Astrocyte (in vitro differentiated cells and primary cell): ENCODE data around the gene STK32B. TPM values are rescaled to one million over a fixed set of nuclear protein-coding genes. Genes with fewer than 3 reads are reported as not detected.

Source experiments
- DNase-seq: peaks from one replicate; pipeline ENCODE4 v3.0.0-alpha.2; 2010; ENCODE audit warnings: low read depth
- FAIRE-seq: peaks from 2 replicates; lab custom pipeline; 2011; peaks lifted over from hg19 to GRCh38; lab: Jason Lieb, UNC
- H2AFZ ChIP-seq: 2 replicates; pipeline ENCODE4 v1.6.0; 2012; ENCODE audit warnings: low read depth, low read length, inconsistent platforms
- H3K27ac ChIP-seq: 2 replicates; pipeline ENCODE4 v1.5.1; 2011; ENCODE audit warnings: low read depth, low read length, inconsistent platforms
- H3K27me3 ChIP-seq: 2 replicates; pipeline ENCODE4 v1.6.0; 2011; ENCODE audit warnings: low read length, inconsistent platforms; ENCODE audit not compliant: insufficient read depth
- H3K36me3 ChIP-seq: 2 replicates; pipeline ENCODE4 v1.5.1; 2011; ENCODE audit warnings: low read length, inconsistent platforms; ENCODE audit not compliant: insufficient read depth
- H3K4me1 ChIP-seq: 2 replicates; pipeline ENCODE4 v1.5.1; 2011; ENCODE audit warnings: low read length, inconsistent platforms; ENCODE audit not compliant: insufficient read depth
- H3K4me2 ChIP-seq: 2 replicates; pipeline ENCODE4 v1.6.0; 2012; ENCODE audit warnings: low read length, inconsistent platforms
- H3K4me3 ChIP-seq: 2 replicates; pipeline ENCODE4 v1.5.1; 2011; ENCODE audit warnings: low read depth, mild to moderate bottlenecking, low read length, inconsistent platforms; ENCODE audit not compliant: insufficient read depth
- H3K79me2 ChIP-seq: 2 replicates; pipeline ENCODE4 v1.6.0; 2012; ENCODE audit warnings: mild to moderate bottlenecking, low read length, inconsistent platforms; ENCODE audit not compliant: insufficient read depth
- H3K9ac ChIP-seq: 2 replicates; pipeline ENCODE4 v1.6.0; 2012; ENCODE audit warnings: mild to moderate bottlenecking, low read length, inconsistent platforms
- H3K9me3 ChIP-seq: 2 replicates; pipeline ENCODE4 v1.5.1; 2012; ENCODE audit warnings: low read depth, mild to moderate bottlenecking, low read length, inconsistent platforms; ENCODE audit not compliant: insufficient read depth
- H4K20me1 ChIP-seq: 2 replicates; pipeline ENCODE4 v1.6.0; 2012; ENCODE audit warnings: low read length, inconsistent platforms; ENCODE audit not compliant: insufficient read depth
- H3K27ac Mint-ChIP-seq: one replicate; pipeline ENCODE4 v1.8.0; 2021; ENCODE audit warnings: mild to moderate bottlenecking, mixed read lengths; ENCODE audit not compliant: unreplicated experiment
- H3K27me3 Mint-ChIP-seq: one replicate; pipeline ENCODE4 v1.8.0; 2021; ENCODE audit warnings: low read depth, mixed read lengths; ENCODE audit not compliant: unreplicated experiment
- H3K36me3 Mint-ChIP-seq: one replicate; pipeline ENCODE4 v1.8.0; 2021; ENCODE audit warnings: low read depth, mixed read lengths; ENCODE audit not compliant: unreplicated experiment
- H3K4me1 Mint-ChIP-seq: one replicate; pipeline ENCODE4 v1.8.0; 2021; ENCODE audit warnings: low read depth, mixed read lengths; ENCODE audit not compliant: unreplicated experiment
- H3K4me3 Mint-ChIP-seq: one replicate; pipeline ENCODE4 v1.8.0; 2021; ENCODE audit warnings: mild to moderate bottlenecking, moderate library complexity, mixed read lengths; ENCODE audit not compliant: unreplicated experiment
- H3K9me3 Mint-ChIP-seq: one replicate; pipeline ENCODE4 v1.8.0; 2021; ENCODE audit warnings: mild to moderate bottlenecking, mixed read lengths; ENCODE audit not compliant: unreplicated experiment
- EZH2 ChIP-seq: IDR thresholded peaks from 2 replicates; pipeline ENCODE4 v1.6.1; 2012; ENCODE audit warnings: mild to moderate bottlenecking, low read length, inconsistent platforms; ENCODE audit not compliant: insufficient read depth
- total RNA-seq: library from RNA; stranded (reverse); gene quantifications from 2 replicates; pipeline ENCODE4 v1.2.1, GENCODE V29; 2021
- TF ChIP-seq, protein P1 (sequence below): IDR thresholded peaks from 2 replicates; pipeline ENCODE4 v1.5.1; 2011; ENCODE audit warnings: low read depth, mild to moderate bottlenecking, inconsistent platforms, low read length, moderate library complexity; ENCODE audit not compliant: insufficient read depth

Gene STK32B
- total RNA-seq, 1 donor from 2014 or later: 2.9 TPM

DNA sequence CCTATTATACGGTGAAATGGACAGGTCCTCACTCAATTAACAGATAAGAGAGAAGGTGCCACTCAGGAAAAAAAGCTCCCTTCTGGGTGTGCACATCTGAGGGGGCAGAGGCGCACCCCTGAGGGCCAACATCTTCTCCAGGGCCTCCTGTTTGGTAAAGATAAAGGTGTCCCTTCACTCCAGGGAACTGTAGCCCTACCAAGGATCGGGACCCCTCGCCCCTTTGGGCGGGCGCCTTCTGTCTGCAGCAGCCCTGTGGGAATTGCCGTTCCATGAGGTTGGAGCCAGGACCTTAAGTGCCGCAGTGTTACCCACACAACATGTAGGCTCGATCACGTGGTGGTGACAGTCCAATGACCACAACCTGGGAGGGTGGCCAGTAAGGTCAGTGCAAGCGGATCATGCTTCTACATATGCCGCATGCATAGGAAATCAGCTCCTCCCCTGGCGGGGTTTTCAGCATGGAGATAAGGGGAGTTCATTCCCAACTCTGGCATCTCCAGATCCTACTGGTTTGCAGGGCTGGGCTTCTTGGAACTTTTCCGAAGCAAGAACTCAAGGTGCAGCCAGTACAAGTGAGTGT is 403.8 kb downstream of the STK32B start:
- H3K9me3 Mint-ChIP-seq: peaks cover 2% of the 10 kb centered on the region
- no peaks in the 10 kb centered on the region for H3K4me1 ChIP-seq
- peaks cover 34% of the 10 kb centered on the region for H3K27me3 Mint-ChIP-seq
- no peaks in the 10 kb centered on the region for H3K4me1 Mint-ChIP-seq
- no peak for FAIRE-seq
- H3K36me3 ChIP-seq: no peaks in the 10 kb centered on the region
- H3K79me2 ChIP-seq: no peaks in the 10 kb centered on the region
- H3K36me3 Mint-ChIP-seq: no peaks in the 10 kb centered on the region
- no peak overlapping the region for H3K4me2 ChIP-seq
- H3K9me3 ChIP-seq: no peaks in the 10 kb centered on the region
- no peak overlapping the region for H3K27ac ChIP-seq
- H3K4me3 ChIP-seq: no peak overlapping the region
- no peak overlapping the region for H2AFZ ChIP-seq
- H3K9ac ChIP-seq: no peak overlapping the region
- DNase-seq: no peak
- H3K27me3 ChIP-seq: no peaks in the 10 kb centered on the region
- H4K20me1 ChIP-seq: no peaks in the 10 kb centered on the region
- H3K4me3 Mint-ChIP-seq: no peak overlapping the region
- no peak overlapping the region for H3K27ac Mint-ChIP-seq
- TF ChIP-seq EZH2: no peak
- TF ChIP-seq, protein P1, sequence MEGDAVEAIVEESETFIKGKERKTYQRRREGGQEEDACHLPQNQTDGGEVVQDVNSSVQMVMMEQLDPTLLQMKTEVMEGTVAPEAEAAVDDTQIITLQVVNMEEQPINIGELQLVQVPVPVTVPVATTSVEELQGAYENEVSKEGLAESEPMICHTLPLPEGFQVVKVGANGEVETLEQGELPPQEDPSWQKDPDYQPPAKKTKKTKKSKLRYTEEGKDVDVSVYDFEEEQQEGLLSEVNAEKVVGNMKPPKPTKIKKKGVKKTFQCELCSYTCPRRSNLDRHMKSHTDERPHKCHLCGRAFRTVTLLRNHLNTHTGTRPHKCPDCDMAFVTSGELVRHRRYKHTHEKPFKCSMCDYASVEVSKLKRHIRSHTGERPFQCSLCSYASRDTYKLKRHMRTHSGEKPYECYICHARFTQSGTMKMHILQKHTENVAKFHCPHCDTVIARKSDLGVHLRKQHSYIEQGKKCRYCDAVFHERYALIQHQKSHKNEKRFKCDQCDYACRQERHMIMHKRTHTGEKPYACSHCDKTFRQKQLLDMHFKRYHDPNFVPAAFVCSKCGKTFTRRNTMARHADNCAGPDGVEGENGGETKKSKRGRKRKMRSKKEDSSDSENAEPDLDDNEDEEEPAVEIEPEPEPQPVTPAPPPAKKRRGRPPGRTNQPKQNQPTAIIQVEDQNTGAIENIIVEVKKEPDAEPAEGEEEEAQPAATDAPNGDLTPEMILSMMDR: no peak

DNA sequence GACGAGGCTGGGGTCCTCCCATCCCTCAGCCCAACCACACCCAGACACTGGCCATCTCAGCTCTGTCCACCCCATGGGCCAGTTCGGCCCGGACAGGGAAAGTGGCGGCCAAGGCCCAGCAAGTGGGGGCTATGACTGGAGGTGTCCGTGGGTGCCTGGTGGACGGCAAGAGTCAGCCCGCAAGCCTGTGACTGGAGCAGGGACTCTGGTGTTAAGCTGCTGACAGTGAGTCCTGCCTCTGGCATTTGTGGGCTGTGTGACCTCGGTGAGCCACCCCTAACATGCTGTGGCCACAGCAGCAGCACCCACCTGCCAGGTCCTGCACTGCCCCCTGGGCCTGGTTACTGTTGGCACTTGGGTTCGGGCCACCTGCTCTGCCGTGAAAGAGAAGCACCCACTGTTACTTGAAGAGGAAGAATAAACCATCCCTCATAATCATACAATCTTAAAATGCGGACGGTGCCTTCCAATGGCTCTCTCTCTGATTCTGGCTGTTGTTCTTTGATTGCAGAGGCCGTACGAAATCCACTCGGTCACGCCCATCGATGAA is 405.1 kb downstream of the STK32B start:
- FAIRE-seq (no peak), DNase-seq (no peak)
- Mint-ChIP-seq H3K4me3 (no peak overlapping the region), H3K9me3 (peaks cover 2% of the 10 kb centered on the region), H3K27ac (no peak overlapping the region), H3K27me3 (peaks cover 41% of the 10 kb centered on the region), H3K4me1 (no peaks in the 10 kb centered on the region), H3K36me3 (no peaks in the 10 kb centered on the region)
- Histone ChIP-seq H3K4me1 (no peaks in the 10 kb centered on the region), H2AFZ (no peak overlapping the region), H3K9ac (no peak overlapping the region), H3K4me3 (no peak overlapping the region), H3K27ac (no peak overlapping the region), H3K4me2 (no peak overlapping the region), H3K36me3 (no peaks in the 10 kb centered on the region), H3K79me2 (no peaks in the 10 kb centered on the region), H4K20me1 (no peaks in the 10 kb centered on the region), H3K9me3 (no peaks in the 10 kb centered on the region), H3K27me3 (no peaks in the 10 kb centered on the region)
- no peak for TF ChIP-seq EZH2
- TF ChIP-seq, protein P1: no peak

DNA sequence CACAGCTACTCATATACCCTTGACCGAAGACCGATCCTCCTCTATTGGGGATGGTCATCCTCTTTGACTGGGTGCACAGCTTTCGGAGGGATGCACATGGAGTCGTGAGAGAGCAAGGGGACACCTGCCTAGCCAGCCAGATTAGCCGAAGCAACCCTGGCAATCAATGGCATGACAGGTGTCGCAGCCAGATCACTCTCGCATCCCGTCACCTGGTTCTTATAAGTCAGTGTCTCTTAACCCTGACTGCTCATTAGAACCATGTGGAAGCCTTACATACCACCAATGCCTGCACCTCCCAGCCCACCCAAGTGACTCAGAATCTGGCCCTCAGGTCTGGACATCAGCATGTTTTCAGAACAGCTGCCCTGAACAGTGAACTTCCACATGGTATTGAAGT is 407.4 kb downstream of the STK32B start:
- Histone ChIP-seq H3K27me3 (no peaks in the 10 kb centered on the region), H2AFZ (no peak overlapping the region), H3K4me2 (no peak overlapping the region), H3K36me3 (no peaks in the 10 kb centered on the region), H3K4me1 (no peaks in the 10 kb centered on the region), H3K27ac (no peak overlapping the region), H3K79me2 (no peaks in the 10 kb centered on the region), H3K9me3 (no peaks in the 10 kb centered on the region), H3K4me3 (no peak overlapping the region), H4K20me1 (no peaks in the 10 kb centered on the region), H3K9ac (no peak overlapping the region)
- no peak for TF ChIP-seq EZH2
- TF ChIP-seq, protein P1: no peak
- Mint-ChIP-seq H3K9me3 (peaks cover 2% of the 10 kb centered on the region), H3K27ac (no peak overlapping the region), H3K27me3 (peaks cover 37% of the 10 kb centered on the region), H3K36me3 (no peaks in the 10 kb centered on the region), H3K4me1 (no peaks in the 10 kb centered on the region), H3K4me3 (no peak overlapping the region)
- FAIRE-seq (no peak), DNase-seq (no peak)
